Parathyroid adenoma (tissue), 2 donors: ENCODE data around the gene B4GALT6.
A peak's percentile ranks its signal among the peaks of the same experiment; 100 is the strongest.

Experiments used
- H2AFZ ChIP-seq: fragments of 300-600 bp; sonication (generic); one replicate; pipeline ENCODE4 v1.7.0; 2017; ENCODE audit warnings: antibody characterized with exemption, mild to moderate bottlenecking
- H3K27ac ChIP-seq: fragments of 300-600 bp; sonication (generic); one replicate; pipeline ENCODE4 v1.7.0; 2017
- H3K27me3 ChIP-seq: fragments of 300-600 bp; sonication (generic); one replicate; pipeline ENCODE4 v1.7.0; 2017; ENCODE audit warnings: low read length; ENCODE audit not compliant: control insufficient read depth, insufficient read depth
- H3K36me3 ChIP-seq: fragments of 300-600 bp; sonication (generic); one replicate; pipeline ENCODE4 v1.7.0; 2017; ENCODE audit warnings: low read length; ENCODE audit not compliant: control insufficient read depth, insufficient read depth
- H3K4me1 ChIP-seq: fragments of 300-600 bp; sonication (generic); one replicate; pipeline ENCODE4 v1.7.0; 2017; ENCODE audit warnings: control low read depth
- H3K4me2 ChIP-seq: fragments of 300-600 bp; sonication (generic); one replicate; pipeline ENCODE4 v1.7.0; 2017; ENCODE audit warnings: low read length
- H3K4me3 ChIP-seq: fragments of 300-600 bp; sonication (generic); one replicate; pipeline ENCODE4 v1.7.0; 2017; ENCODE audit warnings: low read depth, low read length
- H3K79me2 ChIP-seq: fragments of 300-600 bp; sonication (generic); one replicate; pipeline ENCODE4 v1.7.0; 2017; ENCODE audit warnings: control low read depth
- H3K9ac ChIP-seq: fragments of 300-600 bp; sonication (generic); one replicate; pipeline ENCODE4 v1.7.0; 2017; ENCODE audit warnings: mild to moderate bottlenecking
- H3K9me3 ChIP-seq: fragments of 300-600 bp; sonication (generic); one replicate; pipeline ENCODE4 v1.7.0; 2017; ENCODE audit warnings: low read length; ENCODE audit not compliant: control insufficient read depth
- CTCF ChIP-seq: fragments of 300-600 bp; sonication (generic); IDR thresholded peaks from one replicate; pipeline ENCODE4 v1.7.0; 2017; ENCODE audit warnings: antibody characterized with exemption, mild to moderate bottlenecking
- donor health status: primary hyperparathyroidism.

The B4GALT6 gene

GRCh38 chr18:31616586-31616985, 67.8 kb downstream of the B4GALT6 start:
- H3K4me2 ChIP-seq: no peak overlapping the region
- no peak overlapping the region for H3K4me3 ChIP-seq
- H3K27me3 ChIP-seq: no peaks in the 10 kb centered on the region
- H3K36me3 ChIP-seq: no peaks in the 10 kb centered on the region
- no peak overlapping the region for H2AFZ ChIP-seq
- no peaks in the 10 kb centered on the region for H3K79me2 ChIP-seq
- TF ChIP-seq CTCF: no peak
- H3K9ac ChIP-seq: no peak overlapping the region
- H3K4me1 ChIP-seq: peaks cover 6% of the 10 kb centered on the region
- no peaks in the 10 kb centered on the region for H3K9me3 ChIP-seq
- H3K27ac ChIP-seq: no peak overlapping the region

GRCh38 chr18:31614044-31614443, 70.3 kb downstream of the B4GALT6 start:
- H3K9ac ChIP-seq: no peak overlapping the region
- no peak for TF ChIP-seq CTCF
- H3K27me3 ChIP-seq: no peaks in the 10 kb centered on the region
- H3K9me3 ChIP-seq: no peaks in the 10 kb centered on the region
- no peaks in the 10 kb centered on the region for H3K79me2 ChIP-seq
- no peak overlapping the region for H3K4me3 ChIP-seq
- H3K36me3 ChIP-seq: no peaks in the 10 kb centered on the region
- H3K4me1 ChIP-seq: peaks cover 29% of the 10 kb centered on the region
- H3K27ac ChIP-seq: no peak overlapping the region
- peak overlapping the region; percentile 46 for H2AFZ ChIP-seq
- no peak overlapping the region for H3K4me2 ChIP-seq

GRCh38 chr18:31612124-31612523, 72.3 kb downstream of the B4GALT6 start:
- Histone ChIP-seq H2AFZ (peak overlapping the region; percentile 82), H3K4me1 (peaks cover 29% of the 10 kb centered on the region), H3K4me2 (no peak overlapping the region), H3K9me3 (no peaks in the 10 kb centered on the region), H3K27ac (peak overlapping the region; percentile 84), H3K9ac (no peak overlapping the region), H3K36me3 (no peaks in the 10 kb centered on the region), H3K4me3 (no peak overlapping the region), H3K27me3 (no peaks in the 10 kb centered on the region), H3K79me2 (no peaks in the 10 kb centered on the region)
- TF ChIP-seq CTCF: no peak

GRCh38 chr18:31611511-31611910, 72.9 kb downstream of the B4GALT6 start:
- H3K9me3 ChIP-seq: no peaks in the 10 kb centered on the region
- H3K4me2 ChIP-seq: peak overlapping the region; percentile 60
- no peak overlapping the region for H3K9ac ChIP-seq
- no peak overlapping the region for H3K4me3 ChIP-seq
- H3K27me3 ChIP-seq: no peaks in the 10 kb centered on the region
- H3K36me3 ChIP-seq: no peaks in the 10 kb centered on the region
- peak overlapping the region; percentile 84 for H3K27ac ChIP-seq
- H2AFZ ChIP-seq: peak overlapping the region; percentile 82
- H3K79me2 ChIP-seq: no peaks in the 10 kb centered on the region
- TF ChIP-seq CTCF: no peak
- peaks cover 29% of the 10 kb centered on the region for H3K4me1 ChIP-seq

GRCh38 chr18:31610286-31611205, 73.8 kb downstream of the B4GALT6 start:
- H3K4me3 ChIP-seq: peak overlapping the region; percentile 25
- no peak overlapping the region for H3K9ac ChIP-seq
- TF ChIP-seq CTCF: peak; percentile 36
- peaks cover 29% of the 10 kb centered on the region for H3K4me1 ChIP-seq
- H3K27ac ChIP-seq: peak overlapping the region; percentile 84
- peak overlapping the region; percentile 60 for H3K4me2 ChIP-seq
- H2AFZ ChIP-seq: peak overlapping the region; percentile 82
- no peaks in the 10 kb centered on the region for H3K9me3 ChIP-seq
- no peaks in the 10 kb centered on the region for H3K79me2 ChIP-seq
- no peaks in the 10 kb centered on the region for H3K36me3 ChIP-seq
- no peaks in the 10 kb centered on the region for H3K27me3 ChIP-seq
